ENCODE results near the gene GAPVD1. TPM values are rescaled to one million over a fixed set of nuclear protein-coding genes. Genes with fewer than 3 reads are reported as not detected.

GAPVD1 gene
- total RNA-seq, 1 experiment from 2014 or later, result 66.2 TPM

- CTCF ChIA-PET, result no interaction called here
- intact Hi-C loops (cut with micrococcal nuclease; ENCODE audit: unreplicated experiment), result no loop called here
- Mint-ChIP-seq H3K36me3 (ENCODE audit: insufficient read depth, unreplicated experiment) (peaks cover 2% of the 10 kb centered on the region), H3K4me3 (ENCODE audit: unreplicated experiment) (no peak overlapping the region), H3K9me3 (ENCODE audit: unreplicated experiment) (no peaks in the 10 kb centered on the region), H3K27me3 (ENCODE audit: insufficient read depth, unreplicated experiment) (no peaks in the 10 kb centered on the region), H3K27ac (ENCODE audit: unreplicated experiment) (no peak overlapping the region), H3K4me1 (ENCODE audit: low read depth, unreplicated experiment) (peaks cover 4% of the 10 kb centered on the region)
- POLR2A ChIA-PET, result no interaction called here
- Histone ChIP-seq H3K36me3 (ENCODE audit: control insufficient read depth, insufficient read depth, low read length) (no peaks in the 10 kb centered on the region), H3K4me3 (ENCODE audit: low read depth, low read length) (no peak overlapping the region), H3K9me3 (no peaks in the 10 kb centered on the region), H3K4me1 (peaks cover 12% of the 10 kb centered on the region), H3K27me3 (replicated peaks; ENCODE audit: control insufficient read depth, insufficient read depth, low read length) (no peaks in the 10 kb centered on the region)
- no TSS peak for BruUV-seq (replicated peaks)
- TF ChIP-seq CTCF (IDR thresholded peaks at IDR 0.05; ENCODE audit: insufficient read depth in 1 of 2, low read depth in 1 of 2, low read length in 1 of 2, severe bottlenecking in 1 of 2, unreplicated experiment in 1 of 2), result no peak
- DNase-seq, result no peak
Measured at GRCh38 chr9:125404733-125405132, 143.1 kb downstream of the GAPVD1 start.

GRCh38 chr9:125405938-125406809, 144.5 kb downstream of the GAPVD1 start:
- Histone ChIP-seq H3K36me3 (ENCODE audit: control insufficient read depth, insufficient read depth, low read length) (no peaks in the 10 kb centered on the region), H3K9me3 (no peaks in the 10 kb centered on the region), H3K4me3 (ENCODE audit: low read depth, low read length) (no peak overlapping the region), H3K27me3 (replicated peaks; ENCODE audit: control insufficient read depth, insufficient read depth, low read length) (no peaks in the 10 kb centered on the region), H3K4me1 (peaks cover 15% of the 10 kb centered on the region)
- Mint-ChIP-seq H3K36me3 (ENCODE audit: insufficient read depth, unreplicated experiment) (peaks cover 12% of the 10 kb centered on the region), H3K27me3 (ENCODE audit: insufficient read depth, unreplicated experiment) (no peaks in the 10 kb centered on the region), H3K27ac (ENCODE audit: unreplicated experiment) (no peak overlapping the region), H3K4me3 (ENCODE audit: unreplicated experiment) (no peak overlapping the region), H3K9me3 (ENCODE audit: unreplicated experiment) (no peaks in the 10 kb centered on the region), H3K4me1 (ENCODE audit: low read depth, unreplicated experiment) (peaks cover 10% of the 10 kb centered on the region)
- no peak for TF ChIP-seq CTCF (IDR thresholded peaks at IDR 0.05; ENCODE audit: insufficient read depth in 1 of 2, low read depth in 1 of 2, low read length in 1 of 2, severe bottlenecking in 1 of 2, unreplicated experiment in 1 of 2)
- BruUV-seq (replicated peaks), result no TSS peak
- DNase-seq, result no peak
- intact Hi-C loops (cut with micrococcal nuclease; ENCODE audit: unreplicated experiment), result loop anchor here (2.0 kb wide), 1 partner anchor 823 kb away; no protein-coding TSS in a partner anchor
- POLR2A ChIA-PET, result interaction anchor here (0.6 kb wide), 1 partner anchor 220 kb away, joined by 6 read pairs; no protein-coding TSS in a partner anchor
- CTCF ChIA-PET, result interaction anchor here (1.1 to 2.3 kb wide), 2 partner anchors 7 to 18 kb away, joined by 3 to 8 read pairs; no protein-coding TSS in a partner anchor

- H3K36me3 Mint-ChIP-seq (ENCODE audit: insufficient read depth, unreplicated experiment), result peaks cover 12% of the 10 kb centered on the region
- ChIA-PET CTCF (interaction anchor here (1.1 to 2.3 kb wide), 3 partner anchors 7 to 226 kb away, joined by 3 to 8 read pairs (median 4); no protein-coding TSS in a partner anchor), POLR2A (no interaction called here)
- intact Hi-C loops (cut with micrococcal nuclease; ENCODE audit: unreplicated experiment), result loop anchor here (2.0 kb wide), 1 partner anchor 822 kb away; no protein-coding TSS in a partner anchor
- H3K4me1 Mint-ChIP-seq (ENCODE audit: low read depth, unreplicated experiment), result peaks cover 10% of the 10 kb centered on the region
- H3K27ac Mint-ChIP-seq (ENCODE audit: unreplicated experiment), result no peak overlapping the region
- Histone ChIP-seq H3K4me3 (ENCODE audit: low read depth, low read length) (no peak overlapping the region), H3K4me1 (peaks cover 15% of the 10 kb centered on the region), H3K27me3 (replicated peaks; ENCODE audit: control insufficient read depth, insufficient read depth, low read length) (no peaks in the 10 kb centered on the region), H3K9me3 (no peaks in the 10 kb centered on the region), H3K36me3 (ENCODE audit: control insufficient read depth, insufficient read depth, low read length) (no peaks in the 10 kb centered on the region)
- no peaks in the 10 kb centered on the region for H3K27me3 Mint-ChIP-seq (ENCODE audit: insufficient read depth, unreplicated experiment)
- H3K4me3 Mint-ChIP-seq (ENCODE audit: unreplicated experiment), result no peak overlapping the region
- no peaks in the 10 kb centered on the region for H3K9me3 Mint-ChIP-seq (ENCODE audit: unreplicated experiment)
- DNase-seq, result no peak
- BruUV-seq (replicated peaks), result no TSS peak
- no peak for TF ChIP-seq CTCF (IDR thresholded peaks at IDR 0.05; ENCODE audit: insufficient read depth in 1 of 2, low read depth in 1 of 2, low read length in 1 of 2, severe bottlenecking in 1 of 2, unreplicated experiment in 1 of 2)
Measured at GRCh38 chr9:125406810-125407087, 145.1 kb downstream of the GAPVD1 start.
